HepG2 (cell line): ENCODE measurements around the gene HMCN1.

Experiments
- AKNA ChIP-seq: sonication (generic); formaldehyde crosslinking; IDR thresholded peaks from 2 replicates; pipeline ENCODE4 v1.4.0; 2020; ENCODE audit warnings: missing genetic modification reagents, borderline replicate concordance
- CHD2 ChIP-seq: IDR thresholded peaks from 2 replicates; pipeline ENCODE4 v1.6.1; 2011; ENCODE audit warnings: low read depth, low read length, improper control_type of control experiment
- ETV6 ChIP-seq: sonication (generic); formaldehyde crosslinking; conservative IDR thresholded peaks from 2 replicates; pipeline ENCODE4 v1.4.0; 2020; ENCODE audit warnings: missing genetic modification reagents
- FOXJ3 ChIP-seq: sonication (generic); formaldehyde crosslinking; IDR thresholded peaks from 2 replicates; pipeline ENCODE4 v1.4.0; 2020; ENCODE audit warnings: missing genetic modification reagents, mild to moderate bottlenecking, borderline replicate concordance
- ZNF24 ChIP-seq: fragments of 450-650 bp; IDR thresholded peaks from 2 replicates; pipeline ENCODE4 v1.6.1; 2017; ENCODE audit warnings: antibody characterized with exemption, mild to moderate bottlenecking
- ZNF761 ChIP-seq: sonication (generic); formaldehyde crosslinking; conservative IDR thresholded peaks from 2 replicates; pipeline ENCODE4 v1.4.0; 2020; ENCODE audit warnings: mild to moderate bottlenecking, missing genetic modification reagents

- TF ChIP-seq AKNA (CRISPR knock-in tag) (no peak), CHD2 (no peak), ETV6 (CRISPR knock-in tag) (no peak), ZNF761 (CRISPR knock-in tag) (no peak), FOXJ3 (no peak), ZNF24 (no peak)
Observed at GRCh38 chr1:185957441-185958363, 223.5 kb downstream of the HMCN1 start.
